HCT116 (cell line): ENCODE data around the gene CELF2.

Experiments
- CTCF ChIP-seq, 3 experiments: fragments of 200-600 bp in 1 of 3; sonication (generic) in 1 of 3; IDR thresholded peaks in 2 of 3; conservative IDR thresholded peaks in 1 of 3; 2 replicates each; pipeline ENCODE4 v1.5.1; 2012 to 2017; ENCODE audit warnings: low read depth in 2 of 3, low read length in 2 of 3, antibody characterized with exemption in 1 of 3, borderline replicate concordance in 1 of 3, control low read depth in 1 of 3, mild to moderate bottlenecking in 1 of 3, mixed read lengths in 1 of 3, mixed run types in 1 of 3, moderate library complexity in 1 of 3; ENCODE audit not compliant: insufficient read depth in 1 of 3
- ELF1 ChIP-seq: IDR thresholded peaks from 2 replicates; pipeline ENCODE4 v1.6.1; 2012; ENCODE audit warnings: low read depth, borderline replicate concordance
- EZH2 ChIP-seq: fragments of 200-600 bp; sonication (generic); IDR thresholded peaks from 2 replicates; pipeline ENCODE4 v1.6.1; 2017; ENCODE audit warnings: antibody characterized with exemption, mixed run types
- POLR2A ChIP-seq: IDR thresholded peaks from 2 replicates; pipeline ENCODE4 v1.7.0; 2011; ENCODE audit warnings: borderline replicate concordance; ENCODE audit not compliant: insufficient read depth, insufficient read length; ENCODE audit errors: extremely low read depth

GRCh38 chr10:11066520-11066919 is 48.8 kb downstream of the CELF2 start:
- TF ChIP-seq POLR2A (no peak), ELF1 (no peak), EZH2 (no peak), CTCF (IDR thresholded peaks at IDR 0.05 in 2 of 3, conservative IDR thresholded peaks at IDR 0.05 in 1 of 3; ENCODE audit: borderline replicate concordance in 1 of 3, insufficient read depth in 1 of 3, low read depth in 2 of 3, low read length in 2 of 3) (no peak)
